ENCODE results near the gene ECE1. TPM values are rescaled to one million over a fixed set of nuclear protein-coding genes. Genes with fewer than 3 reads are reported as not detected.

The ECE1 gene
- total and polyA plus RNA-seq, 2 of the 8 experiments (the other 6 are each of a cell fraction or from before 2014, with no cell fraction given) = 21.4 to 36.8 TPM

DNA sequence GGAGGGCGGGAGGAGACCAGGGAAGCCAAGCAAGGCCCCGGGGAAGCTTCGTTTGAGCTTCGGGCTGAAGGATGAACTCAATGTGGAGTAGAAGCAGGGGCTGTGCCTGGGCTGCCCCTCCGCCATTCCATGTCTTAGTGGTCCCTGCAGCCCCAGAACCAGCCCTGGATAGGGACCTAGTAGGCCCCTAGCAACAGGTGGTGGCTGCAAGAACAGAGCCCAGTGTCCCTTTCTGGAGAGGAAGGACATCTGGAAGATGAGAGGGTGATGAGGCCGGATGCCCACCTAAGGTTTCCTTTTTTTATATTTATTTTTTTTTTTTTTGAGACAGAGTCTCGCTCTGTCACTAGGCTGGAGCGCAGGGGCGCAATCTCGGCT lies 27.2 kb downstream of the ECE1 start (continued):
- no peak for TF ChIP-seq BCL11A (IDR thresholded peaks at IDR 0.05; ENCODE audit: low read depth in 2 of 2, low read length in 2 of 2)
